Activated naive CD8-positive, alpha-beta T cell treated with anti-CD3 and anti-CD28 coated beads, Interleukin-2, amount 50 U/mL, for 24 hours (primary cell): ENCODE data around the gene PDE2A.

Experiments used
- ATAC-seq: fragments of 150-1000 bp; cut with Tn5 transposase; one replicate; pipeline ENCODE4 v1.10.0; 2021
- DNase-seq: peaks from one replicate; pipeline ENCODE4 v3.0.0; 2021
- H3K27ac Mint-ChIP-seq: one replicate; pipeline ENCODE4 v1.8.0; 2021; ENCODE audit warnings: mild to moderate bottlenecking, mixed read lengths
- H3K27me3 Mint-ChIP-seq: one replicate; pipeline ENCODE4 v1.8.0; 2021; ENCODE audit warnings: mixed read lengths
- H3K36me3 Mint-ChIP-seq: one replicate; pipeline ENCODE4 v1.8.0; 2021; ENCODE audit warnings: low read depth, mixed read lengths
- H3K4me1 Mint-ChIP-seq: one replicate; pipeline ENCODE4 v1.8.0; 2021; ENCODE audit warnings: mixed read lengths
- H3K4me3 Mint-ChIP-seq: one replicate; pipeline ENCODE4 v1.8.0; 2021; ENCODE audit warnings: mild to moderate bottlenecking, moderate library complexity, mixed read lengths
- H3K9me3 Mint-ChIP-seq: one replicate; pipeline ENCODE4 v1.8.0; 2021; ENCODE audit warnings: mixed read lengths

Gene PDE2A

DNA sequence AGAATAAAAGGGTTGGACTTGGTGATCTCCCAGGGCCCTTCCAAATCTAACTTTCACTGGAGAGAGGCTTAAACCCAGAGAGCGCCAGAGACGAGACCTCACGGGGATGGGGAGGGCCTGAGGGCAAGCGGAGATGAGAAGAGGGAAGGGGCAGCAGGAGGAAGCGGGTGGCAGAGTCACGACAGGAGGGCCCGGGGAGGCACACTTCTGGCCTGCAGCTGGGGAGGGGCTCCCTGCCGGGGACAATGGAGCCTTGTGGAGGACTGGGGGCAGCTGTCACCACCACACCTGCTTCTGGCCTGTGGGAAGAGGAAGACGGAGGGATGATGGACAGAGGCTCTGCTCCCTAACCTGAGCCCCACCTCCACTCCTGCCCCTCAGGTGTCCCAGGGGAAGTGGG lies 40.2 kb downstream of the PDE2A start:
- Mint-ChIP-seq H3K36me3 (no peaks in the 10 kb centered on the region), H3K4me3 (no peak overlapping the region), H3K27me3 (peaks cover 13% of the 10 kb centered on the region), H3K9me3 (no peaks in the 10 kb centered on the region), H3K27ac (no peak overlapping the region), H3K4me1 (no peaks in the 10 kb centered on the region)
- DNase-seq (no peak), ATAC-seq (no peak)

GRCh38 chr11:72633068-72633467 lies 41.2 kb downstream of the PDE2A start:
- H3K9me3 Mint-ChIP-seq, result no peaks in the 10 kb centered on the region
- H3K4me1 Mint-ChIP-seq, result no peaks in the 10 kb centered on the region
- no peak overlapping the region for H3K27ac Mint-ChIP-seq
- H3K36me3 Mint-ChIP-seq, result no peaks in the 10 kb centered on the region
- H3K27me3 Mint-ChIP-seq, result peaks cover 13% of the 10 kb centered on the region
- no peak overlapping the region for H3K4me3 Mint-ChIP-seq
- no peak for DNase-seq
- no peak for ATAC-seq

DNA sequence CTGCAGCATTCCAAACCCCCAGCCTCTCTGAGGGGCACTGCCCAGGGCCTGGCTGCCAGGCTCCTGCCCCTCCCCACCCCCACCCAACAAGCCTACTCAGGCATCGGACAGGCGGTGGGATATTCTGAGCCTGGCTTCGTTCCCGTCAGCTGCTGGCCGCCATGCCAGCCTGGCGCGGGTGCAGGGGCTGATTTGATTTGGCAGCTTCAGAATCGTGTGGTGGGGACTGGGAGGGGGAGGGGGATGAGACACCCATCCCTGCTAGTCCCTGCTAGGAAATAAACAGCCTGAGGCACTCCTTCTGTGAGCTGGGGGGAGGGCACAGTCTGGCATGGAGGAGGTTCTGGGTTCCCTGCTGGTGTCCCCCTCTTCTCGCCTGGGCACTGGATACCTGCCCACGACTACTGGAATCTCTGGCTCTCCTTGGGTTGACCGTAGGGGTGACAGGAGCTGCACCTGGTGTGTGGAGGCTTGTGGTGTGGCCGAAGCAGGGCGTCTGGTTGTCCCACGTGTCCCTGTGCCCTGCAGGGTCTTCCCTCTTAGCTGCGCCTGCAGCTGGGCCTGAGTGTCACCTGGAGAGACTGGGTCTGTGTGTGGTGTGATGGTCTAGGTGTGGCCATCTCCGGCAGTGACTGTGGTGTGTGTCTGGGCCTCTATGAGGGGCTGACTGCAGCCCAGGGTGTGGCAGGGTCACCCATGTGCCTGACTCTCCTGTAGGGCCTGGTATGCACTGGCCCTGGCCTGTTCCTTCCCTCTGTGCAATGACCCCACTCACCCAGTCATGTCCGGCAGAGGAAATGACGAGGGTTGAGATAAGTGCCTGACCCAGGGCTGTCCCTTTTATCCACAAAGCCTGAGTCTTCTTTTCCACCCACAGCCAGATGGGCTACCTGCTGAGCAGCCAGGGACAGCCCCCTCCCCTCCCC lies 42.2 kb downstream of the PDE2A start:
- DNase-seq, result no peak
- no peaks in the 10 kb centered on the region for H3K36me3 Mint-ChIP-seq
- no peak overlapping the region for H3K27ac Mint-ChIP-seq
- H3K4me1 Mint-ChIP-seq, result no peaks in the 10 kb centered on the region
- no peak for ATAC-seq
- no peaks in the 10 kb centered on the region for H3K9me3 Mint-ChIP-seq
- H3K4me3 Mint-ChIP-seq, result no peak overlapping the region
- H3K27me3 Mint-ChIP-seq, result peaks cover 6% of the 10 kb centered on the region

- no peak for DNase-seq
- no peaks in the 10 kb centered on the region for H3K9me3 Mint-ChIP-seq
- H3K4me3 Mint-ChIP-seq, result no peak overlapping the region
- H3K27ac Mint-ChIP-seq, result no peak overlapping the region
- H3K27me3 Mint-ChIP-seq, result peaks cover 3% of the 10 kb centered on the region
- no peak for ATAC-seq
- H3K36me3 Mint-ChIP-seq, result no peaks in the 10 kb centered on the region
- H3K4me1 Mint-ChIP-seq, result no peaks in the 10 kb centered on the region
Measured at GRCh38 chr11:72630104-72630852, 43.9 kb downstream of the PDE2A start.

GRCh38 chr11:72629266-72629665 lies 45.0 kb downstream of the PDE2A start:
- H3K4me3 Mint-ChIP-seq, result no peak overlapping the region
- no peaks in the 10 kb centered on the region for H3K9me3 Mint-ChIP-seq
- no peak for DNase-seq
- no peaks in the 10 kb centered on the region for H3K36me3 Mint-ChIP-seq
- H3K27ac Mint-ChIP-seq, result no peak overlapping the region
- no peak for ATAC-seq
- no peaks in the 10 kb centered on the region for H3K4me1 Mint-ChIP-seq
- H3K27me3 Mint-ChIP-seq, result peaks cover 2% of the 10 kb centered on the region

DNA sequence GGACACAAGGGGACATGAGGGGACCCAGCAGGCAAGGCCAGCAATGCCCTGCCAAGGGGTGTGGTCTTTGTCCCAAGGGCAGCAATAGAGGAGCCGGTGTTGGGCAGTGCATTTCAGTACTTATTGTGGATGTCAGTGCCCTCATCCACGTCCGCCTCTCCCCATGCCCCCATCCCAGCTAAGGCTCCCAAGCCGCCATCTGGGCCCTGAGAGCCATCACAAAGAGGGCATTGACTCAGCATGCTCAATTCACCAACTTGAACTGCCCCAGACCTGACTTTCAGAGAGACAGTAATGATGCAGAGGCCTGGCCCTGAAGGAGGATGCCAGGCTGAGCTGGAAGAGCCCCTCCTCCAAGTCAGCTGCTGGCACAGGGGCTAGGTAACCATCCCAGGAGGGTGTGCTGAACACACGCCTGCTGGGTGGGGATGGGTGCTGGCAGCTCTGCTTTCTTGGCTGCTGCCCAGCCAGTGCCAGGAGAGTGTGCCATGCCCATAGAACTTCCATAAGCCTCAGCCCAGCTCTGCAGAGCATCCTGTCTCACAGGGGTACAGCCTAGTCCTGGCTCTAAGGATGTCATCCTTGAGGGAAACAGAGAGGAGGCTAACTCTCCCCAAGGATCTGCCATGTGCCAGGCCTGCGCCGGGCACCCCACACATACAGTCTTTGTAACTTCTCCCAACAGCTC lies 46.5 kb downstream of the PDE2A start:
- Mint-ChIP-seq H3K27me3 (no peaks in the 10 kb centered on the region), H3K4me1 (no peaks in the 10 kb centered on the region), H3K9me3 (no peaks in the 10 kb centered on the region), H3K36me3 (no peaks in the 10 kb centered on the region), H3K27ac (no peak overlapping the region), H3K4me3 (no peak overlapping the region)
- no peak for ATAC-seq
- no peak for DNase-seq

DNA sequence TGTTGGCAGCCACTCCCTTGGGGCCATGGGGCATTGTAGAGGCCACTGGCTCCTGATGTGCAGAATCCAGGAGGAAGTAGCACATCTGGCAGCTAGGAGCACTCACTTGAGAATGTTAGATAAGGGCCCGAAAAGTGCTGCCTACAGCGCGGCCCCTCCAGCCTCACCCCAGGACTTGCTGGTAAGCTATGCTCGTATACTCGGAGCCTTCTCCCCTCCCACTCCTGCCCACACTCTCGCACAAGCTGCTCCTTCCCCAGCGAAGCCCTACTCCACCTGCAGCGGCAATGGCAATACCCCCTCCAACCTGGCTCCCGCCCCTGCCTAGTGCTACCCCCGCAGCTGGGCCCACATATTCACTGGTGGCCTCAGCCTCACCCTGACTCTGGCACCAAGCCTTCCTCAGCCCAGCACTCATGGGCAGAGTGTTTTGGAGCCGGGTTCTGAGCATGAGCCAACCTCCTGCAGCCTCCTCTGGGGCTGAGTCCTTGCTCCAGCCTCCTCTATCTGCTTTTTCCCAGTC lies 47.7 kb downstream of the PDE2A start:
- Mint-ChIP-seq H3K4me3 (no peak overlapping the region), H3K36me3 (no peaks in the 10 kb centered on the region), H3K9me3 (no peaks in the 10 kb centered on the region), H3K4me1 (peaks cover 7% of the 10 kb centered on the region), H3K27me3 (no peaks in the 10 kb centered on the region), H3K27ac (no peak overlapping the region)
- DNase-seq (no peak), ATAC-seq (no peak)

GRCh38 chr11:72625691-72626413 lies 48.4 kb downstream of the PDE2A start:
- Mint-ChIP-seq H3K27me3 (no peaks in the 10 kb centered on the region), H3K36me3 (no peaks in the 10 kb centered on the region), H3K4me1 (peaks cover 12% of the 10 kb centered on the region), H3K9me3 (no peaks in the 10 kb centered on the region), H3K4me3 (no peak overlapping the region), H3K27ac (no peak overlapping the region)
- DNase-seq, result no peak
- ATAC-seq, result no peak

DNA sequence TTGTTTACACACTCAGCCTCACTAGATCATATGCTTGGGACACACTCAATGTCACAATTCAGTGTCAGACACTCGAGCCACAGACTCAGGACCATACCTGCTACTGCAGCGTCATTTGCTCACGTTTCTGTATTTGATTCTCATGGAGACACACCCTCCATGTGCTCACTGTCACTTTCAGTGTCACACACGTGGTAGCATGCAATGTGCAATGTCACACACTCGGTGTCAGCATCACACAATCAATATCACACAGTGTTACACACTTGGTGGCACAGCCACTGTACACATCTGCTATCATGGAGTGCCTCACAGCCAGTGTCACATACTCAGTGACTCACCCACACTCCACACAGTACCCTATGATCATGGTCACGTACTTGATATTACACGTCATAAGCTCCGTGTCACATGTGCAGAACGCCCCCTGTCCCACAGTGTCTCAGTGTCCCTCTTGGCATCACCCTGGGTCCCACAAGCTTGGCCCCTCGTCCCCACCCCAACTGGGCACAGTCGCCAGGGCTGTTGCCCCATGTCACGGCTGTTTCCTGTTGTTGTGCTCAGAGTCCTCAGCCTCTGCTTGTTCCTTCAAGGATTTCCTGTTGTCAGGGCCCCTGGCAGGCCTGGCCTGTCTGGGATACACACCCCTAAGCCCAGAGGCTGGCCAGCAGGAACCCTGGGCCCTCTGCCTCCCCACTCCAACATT lies 49.6 kb downstream of the PDE2A start:
- Mint-ChIP-seq H3K4me1 (peaks cover 16% of the 10 kb centered on the region), H3K36me3 (no peaks in the 10 kb centered on the region), H3K27me3 (no peaks in the 10 kb centered on the region), H3K9me3 (no peaks in the 10 kb centered on the region), H3K27ac (no peak overlapping the region), H3K4me3 (no peak overlapping the region)
- ATAC-seq (peak; percentile 31), DNase-seq (no peak)

GRCh38 chr11:72623052-72623451 lies 51.2 kb downstream of the PDE2A start:
- DNase-seq, result no peak
- Mint-ChIP-seq H3K9me3 (no peaks in the 10 kb centered on the region), H3K4me1 (peaks cover 16% of the 10 kb centered on the region), H3K27ac (no peak overlapping the region), H3K4me3 (no peak overlapping the region), H3K36me3 (no peaks in the 10 kb centered on the region), H3K27me3 (no peaks in the 10 kb centered on the region)
- no peak for ATAC-seq

DNA sequence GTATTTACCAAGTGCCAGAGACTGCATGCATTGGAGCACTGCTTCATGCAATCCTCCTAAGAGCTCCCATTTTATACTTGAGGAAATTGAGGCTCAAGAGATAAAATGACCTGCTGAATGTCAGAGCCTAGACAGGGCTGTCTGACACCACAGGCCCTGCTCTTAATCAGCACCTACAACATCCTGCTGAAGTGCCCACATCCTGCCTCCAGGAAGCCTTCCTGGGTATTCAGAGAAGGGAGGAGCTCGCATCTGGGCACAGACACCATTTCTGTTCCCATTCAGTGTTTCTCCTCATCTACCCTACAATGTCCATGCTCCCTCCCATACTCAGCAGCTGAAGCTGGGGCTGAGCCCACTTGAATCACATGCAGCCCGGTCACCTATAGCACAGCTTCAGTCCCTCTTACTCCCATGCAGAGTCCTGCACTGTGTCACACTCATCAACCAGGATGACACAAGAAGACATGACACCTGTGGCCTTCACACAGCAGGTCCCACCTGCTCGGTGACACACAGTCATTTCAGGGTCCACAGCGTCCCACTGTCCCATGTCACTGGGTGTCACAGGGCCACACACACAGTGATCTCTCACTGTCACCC lies 53.1 kb downstream of the PDE2A start:
- DNase-seq (no peak), ATAC-seq (no peak)
- peaks cover 16% of the 10 kb centered on the region for H3K4me1 Mint-ChIP-seq
- H3K27ac Mint-ChIP-seq, result no peak overlapping the region
- H3K27me3 Mint-ChIP-seq, result peaks cover 1% of the 10 kb centered on the region
- no peak overlapping the region for H3K4me3 Mint-ChIP-seq
- H3K9me3 Mint-ChIP-seq, result no peaks in the 10 kb centered on the region
- H3K36me3 Mint-ChIP-seq, result no peaks in the 10 kb centered on the region

GRCh38 chr11:72618803-72619202 lies 55.4 kb downstream of the PDE2A start:
- no peak for DNase-seq
- H3K4me1 Mint-ChIP-seq, result peaks cover 16% of the 10 kb centered on the region
- H3K9me3 Mint-ChIP-seq, result no peaks in the 10 kb centered on the region
- no peak overlapping the region for H3K27ac Mint-ChIP-seq
- no peaks in the 10 kb centered on the region for H3K36me3 Mint-ChIP-seq
- H3K4me3 Mint-ChIP-seq, result no peak overlapping the region
- H3K27me3 Mint-ChIP-seq, result peaks cover 7% of the 10 kb centered on the region
- ATAC-seq, result no peak

- H3K4me1 Mint-ChIP-seq, result peaks cover 13% of the 10 kb centered on the region
- ATAC-seq (no peak), DNase-seq (no peak)
- no peaks in the 10 kb centered on the region for H3K9me3 Mint-ChIP-seq
- H3K27ac Mint-ChIP-seq, result no peak overlapping the region
- H3K4me3 Mint-ChIP-seq, result no peak overlapping the region
- H3K36me3 Mint-ChIP-seq, result no peaks in the 10 kb centered on the region
- H3K27me3 Mint-ChIP-seq, result peaks cover 10% of the 10 kb centered on the region
Measured at GRCh38 chr11:72617080-72617762, 57.0 kb downstream of the PDE2A start.
